Head of caudate nucleus (tissue), 42 donors: ENCODE measurements around the gene BIN1.

Experiments used
- DNase-seq, 42 donors: peaks; one replicate each; pipeline versions ENCODE4 v3.0.0 to v3.0.0-alpha.2; 2020 to 2021; ENCODE audit warnings: mixed read lengths in 7 of 42
- intact Hi-C: fragments of 100-400 bp; cut with DNase I; formaldehyde crosslinking; loops from one replicate; pipeline ENCODE4 v1.15.0; 2022

The BIN1 gene

DNA sequence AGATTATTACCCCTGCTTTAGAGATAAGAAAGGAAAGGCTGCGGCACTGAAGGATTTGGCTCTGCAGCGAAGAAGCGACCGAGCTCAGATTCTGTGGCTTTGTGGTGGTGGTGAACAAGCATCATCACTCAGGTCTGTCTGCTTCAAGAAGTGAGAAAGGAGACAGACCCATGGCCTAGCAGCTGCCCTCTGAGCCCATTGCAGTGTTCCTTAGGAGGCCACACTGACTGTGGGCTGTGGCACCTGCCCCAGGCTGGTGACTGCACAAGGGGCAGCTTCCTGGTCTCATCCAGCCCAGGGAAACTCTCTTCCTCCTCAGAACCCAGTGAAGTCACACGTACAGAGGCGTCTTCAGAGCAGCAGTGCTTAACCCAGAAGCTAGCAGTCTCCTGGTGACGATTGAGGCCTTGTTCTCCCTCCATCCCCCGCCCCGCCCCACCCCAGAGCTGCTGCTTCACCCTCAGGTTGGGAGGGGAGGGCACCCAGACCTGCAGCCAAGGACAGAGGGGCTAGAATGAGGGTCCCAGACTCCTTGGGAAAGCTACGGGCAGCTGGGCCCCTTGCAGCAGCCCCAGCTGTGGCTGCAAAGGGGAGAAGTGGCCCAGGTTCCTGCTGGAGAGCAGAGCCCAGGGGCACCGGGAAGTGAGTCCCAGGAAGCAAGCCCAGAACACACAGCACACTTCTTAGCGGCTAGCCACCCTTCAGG is 22.2 kb downstream of the BIN1 start:
- DNase-seq = peak in 1 of 42 donors; percentile 24
- intact Hi-C loops = loop anchor here (10.0 kb wide), 1 partner anchor 200 kb away; no protein-coding TSS in a partner anchor

DNA sequence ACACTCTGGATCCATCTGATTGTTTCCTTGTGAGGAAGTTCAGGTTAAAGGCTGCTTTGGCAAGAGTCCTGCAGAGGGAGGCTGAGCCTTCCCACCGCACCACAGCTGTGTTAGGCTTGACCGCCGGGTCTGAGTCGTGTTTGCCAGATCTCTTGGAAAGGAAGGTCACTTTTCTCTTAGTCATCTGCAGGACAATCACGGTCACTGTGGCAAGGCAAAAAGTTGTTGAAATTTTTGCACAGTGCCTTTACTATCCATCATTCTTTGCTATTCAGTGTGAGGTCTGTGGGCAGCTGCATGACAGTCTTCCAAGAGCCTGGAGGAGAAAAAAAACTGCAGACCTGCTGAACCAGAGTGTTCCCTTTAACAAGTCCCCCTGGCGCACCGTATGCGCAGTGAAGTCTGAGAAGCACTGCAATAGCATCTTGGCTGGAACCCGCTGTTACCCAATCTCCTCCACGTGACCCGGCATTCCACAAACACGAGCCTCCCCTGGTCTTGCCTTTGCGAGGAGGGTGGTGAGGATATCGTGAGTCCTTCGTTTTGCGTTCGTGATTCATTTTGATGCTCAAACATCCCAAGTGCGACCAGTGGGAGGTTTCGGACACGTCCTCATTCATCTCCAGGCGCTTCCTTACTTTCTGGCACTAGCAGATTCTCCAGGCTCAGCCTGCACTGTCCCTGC is 23.0 kb downstream of the BIN1 start:
- peak in 33 of 42 donors; percentile 47 to 83 (median 70) for DNase-seq
- intact Hi-C loops = loop anchor here (10.0 kb wide), 1 partner anchor 201 kb away; no protein-coding TSS in a partner anchor

DNA sequence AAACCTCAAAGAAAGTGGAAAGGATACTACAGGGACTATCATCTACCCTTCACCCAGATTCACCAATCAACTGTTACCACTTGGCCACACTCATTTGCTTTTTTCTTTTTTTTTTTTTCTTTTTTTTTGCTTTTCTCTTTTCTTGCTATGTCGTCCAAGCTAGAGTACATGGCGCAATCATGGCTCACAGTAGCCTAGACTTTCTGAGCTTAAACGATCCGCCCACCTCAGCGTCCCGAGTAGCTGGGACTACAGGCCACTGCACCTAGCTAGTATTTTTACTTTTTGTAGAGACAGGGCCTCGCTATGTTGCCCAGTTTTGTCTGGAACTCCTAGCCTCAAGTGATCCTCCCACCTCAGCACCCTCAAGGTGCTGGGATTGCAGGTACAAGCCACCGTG is 24.0 kb downstream of the BIN1 start:
- intact Hi-C loops = loop anchor here (10.0 kb wide), 1 partner anchor 202 kb away; no protein-coding TSS in a partner anchor
- DNase-seq = no peak

DNA sequence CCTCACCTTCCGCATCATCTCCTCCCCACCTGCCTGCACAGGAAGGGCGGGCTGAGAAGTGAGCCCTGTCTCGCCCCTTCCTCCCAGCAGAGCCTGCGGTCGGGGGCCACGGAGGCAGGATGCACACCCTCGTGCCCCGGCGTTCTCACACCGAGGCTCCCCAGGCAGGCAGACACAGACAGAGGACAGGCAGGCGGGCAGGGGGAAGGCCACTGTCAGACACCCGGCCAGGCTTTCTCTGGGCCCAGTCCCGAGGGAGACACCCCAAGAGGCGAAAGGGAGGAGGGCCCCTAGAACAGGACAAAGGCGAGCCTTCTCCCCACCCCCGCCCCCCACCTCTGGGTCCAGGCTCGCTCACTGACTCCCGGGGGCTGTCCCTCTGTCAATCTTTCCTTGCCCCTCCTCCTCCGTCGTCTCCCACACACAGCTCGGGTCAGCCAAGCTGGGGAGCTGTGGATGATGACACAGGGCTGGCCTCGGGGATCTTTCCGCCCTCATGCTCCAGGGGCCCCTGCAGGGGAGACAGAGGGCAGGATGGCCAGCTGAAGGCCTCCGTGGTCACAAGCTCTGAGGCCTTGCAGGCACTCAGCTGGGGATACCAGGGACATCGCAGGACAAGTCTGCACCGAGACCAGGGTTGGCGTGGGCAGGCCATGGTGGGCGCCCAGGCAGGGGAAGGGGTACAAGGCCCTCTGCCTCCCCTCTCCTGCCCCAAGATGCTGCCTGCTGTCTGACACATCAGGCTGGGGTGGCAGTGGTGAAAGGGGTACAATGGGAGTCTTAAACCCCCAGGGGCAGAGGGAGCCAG is 24.9 kb downstream of the BIN1 start:
- intact Hi-C loops = loop anchor here (10.0 kb wide), 1 partner anchor 203 kb away; no protein-coding TSS in a partner anchor
- DNase-seq = peak; percentile 61 to 95 (median 81)

DNA sequence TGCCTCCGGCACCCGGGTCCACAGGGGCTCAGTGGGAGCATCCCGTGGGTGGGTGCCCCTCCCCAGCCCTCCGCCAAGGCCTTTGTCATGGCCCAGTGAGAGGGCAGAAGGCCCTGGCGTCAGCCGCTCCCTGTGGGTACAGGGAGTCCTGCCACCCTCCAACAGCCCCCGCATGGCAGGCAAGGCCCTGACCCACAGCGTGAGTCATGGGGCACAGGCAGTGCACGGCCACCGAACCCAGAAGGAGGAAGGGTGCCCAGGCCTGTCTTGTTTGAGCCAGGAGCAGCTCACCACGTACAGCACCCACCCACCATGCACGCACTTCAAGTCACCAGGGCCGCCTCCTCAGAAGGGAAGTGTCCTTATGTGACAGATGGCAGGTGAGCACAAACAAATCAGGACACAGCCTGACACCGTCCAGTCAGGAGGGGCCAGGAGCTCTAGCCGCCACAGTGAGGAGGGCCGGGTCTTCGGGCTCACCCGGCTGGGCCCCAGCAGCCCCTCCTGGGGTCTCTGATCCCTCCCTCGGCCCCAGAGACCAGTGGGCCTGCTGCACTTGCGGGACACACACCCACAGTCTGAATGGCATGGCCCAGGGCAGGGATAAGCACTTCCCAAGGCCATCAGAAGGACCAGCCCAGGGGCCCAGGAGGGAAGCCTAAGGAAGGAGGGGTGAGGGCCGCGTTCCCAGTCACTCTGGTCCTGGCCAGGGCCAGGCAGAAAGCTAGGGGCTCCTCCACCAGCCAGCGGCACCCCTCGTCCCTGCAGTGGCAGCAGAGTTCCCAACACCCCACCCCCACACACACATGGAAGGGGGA is 25.8 kb downstream of the BIN1 start:
- peak in 23 of 42 donors; percentile 31 to 91 (median 70) for DNase-seq
- intact Hi-C loops = loop anchor here (10.0 kb wide), 1 partner anchor 204 kb away; no protein-coding TSS in a partner anchor

GRCh38 chr2:127080226-127080937 is 26.6 kb downstream of the BIN1 start:
- DNase-seq = no peak
- intact Hi-C loops = loop anchor here (10.0 kb wide), 1 partner anchor 204 kb away; no protein-coding TSS in a partner anchor

DNA sequence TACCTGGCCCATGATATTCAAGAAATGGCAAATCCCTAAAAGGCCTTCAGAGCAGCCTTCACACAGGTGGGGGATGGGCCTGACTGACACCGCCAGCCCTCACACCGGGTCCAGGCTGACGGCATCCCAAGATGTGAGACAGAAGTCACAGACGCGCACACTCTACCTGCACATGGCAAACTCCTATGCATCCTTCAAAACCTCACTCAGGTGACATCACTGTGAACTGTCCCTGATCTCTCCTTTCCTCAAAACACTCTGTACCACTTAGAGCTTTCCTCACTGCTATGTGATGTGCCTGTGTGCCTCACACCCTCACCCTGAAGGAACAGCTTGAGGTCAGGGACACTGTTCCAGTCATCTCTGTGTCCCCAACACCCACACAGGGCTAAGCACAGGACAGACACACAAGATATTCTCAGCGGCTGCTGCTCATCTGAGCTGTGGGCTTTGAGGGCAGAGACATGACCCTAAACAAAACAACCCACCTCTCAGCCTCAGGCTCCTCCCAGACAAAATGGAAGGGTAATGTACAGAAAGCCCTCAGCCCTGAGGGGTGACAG is 27.5 kb downstream of the BIN1 start:
- DNase-seq = no peak
- intact Hi-C loops = no loop called here

GRCh38 chr2:127078666-127079270 is 28.2 kb downstream of the BIN1 start:
- intact Hi-C loops = no loop called here
- DNase-seq = no peak

GRCh38 chr2:127078028-127078427 is 28.9 kb downstream of the BIN1 start:
- intact Hi-C loops = no loop called here
- DNase-seq = no peak

- DNase-seq = peak in 33 of 42 donors; percentile 50 to 86 (median 71)
- intact Hi-C loops = no loop called here
Observed at GRCh38 chr2:127076924-127077323, 30.0 kb downstream of the BIN1 start.

- intact Hi-C loops = no loop called here
- peak in 6 of 42 donors; percentile 52 to 79 (median 66) for DNase-seq
Observed at GRCh38 chr2:127076290-127076689, 30.7 kb downstream of the BIN1 start.

GRCh38 chr2:127075821-127076220 is 31.1 kb downstream of the BIN1 start:
- intact Hi-C loops = no loop called here
- DNase-seq = no peak

GRCh38 chr2:127074936-127075335 is 32.0 kb downstream of the BIN1 start:
- intact Hi-C loops = loop anchor here (5.0 kb wide), 1 partner anchor 32 kb away; the partner anchor contains the start of gene BIN1

DNA sequence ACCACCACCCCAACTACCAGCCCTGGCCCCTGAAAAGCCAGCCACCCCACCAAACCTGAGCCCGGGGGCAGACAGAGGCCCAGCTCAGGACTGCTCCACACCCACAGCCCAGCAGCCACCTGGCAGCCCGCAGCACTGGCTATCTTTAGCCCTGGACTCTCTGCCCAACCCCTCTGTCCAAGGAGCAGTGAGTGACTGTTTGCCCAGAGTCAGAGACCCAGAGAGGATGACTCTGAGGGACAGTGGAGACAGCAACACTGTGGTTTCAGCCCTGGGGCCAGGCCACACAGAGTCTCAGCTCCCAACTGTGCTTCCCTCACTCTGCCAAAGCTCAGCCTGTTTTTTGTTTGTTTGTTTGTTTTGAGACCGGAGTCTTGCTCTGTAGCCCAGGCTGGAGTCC is 32.6 kb downstream of the BIN1 start:
- intact Hi-C loops = loop anchor here (5.0 kb wide), 1 partner anchor 33 kb away; the partner anchor contains the start of gene BIN1
- DNase-seq = no peak

More at GRCh38 chr2:127074936-127075335, 32.0 kb downstream of the BIN1 start:
- DNase-seq = no peak

DNA sequence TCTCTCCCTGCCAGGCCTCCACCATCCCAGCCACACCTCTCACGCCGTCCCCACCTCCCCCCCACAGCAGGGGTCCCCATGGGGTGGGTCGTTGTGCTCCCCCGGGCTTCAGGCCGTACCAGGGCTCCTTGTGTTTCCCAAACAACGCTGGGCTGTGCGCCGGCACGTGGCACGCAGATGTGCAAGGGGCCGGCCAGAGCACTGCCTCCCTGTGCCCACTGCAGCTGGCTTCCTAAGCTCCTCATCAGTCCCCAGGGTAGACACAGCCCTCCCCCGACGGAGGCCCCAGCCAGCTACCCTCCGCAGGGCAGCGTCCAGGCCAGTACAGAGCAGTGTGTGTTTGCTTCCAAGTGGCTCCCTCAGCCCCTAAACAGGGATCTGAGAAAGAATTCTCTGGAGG is 34.0 kb downstream of the BIN1 start:
- intact Hi-C loops = loop anchor here (5.0 kb wide), 1 partner anchor 34 kb away; the partner anchor contains the start of gene BIN1
- DNase-seq = peak; percentile 85 to 98 (median 94)

- DNase-seq = peak in 2 of 42 donors; percentile 39 to 42
- intact Hi-C loops = loop anchor here (5.0 kb wide), 1 partner anchor 35 kb away; the partner anchor contains the start of gene BIN1
Observed at GRCh38 chr2:127072396-127072795, 34.6 kb downstream of the BIN1 start.

DNA sequence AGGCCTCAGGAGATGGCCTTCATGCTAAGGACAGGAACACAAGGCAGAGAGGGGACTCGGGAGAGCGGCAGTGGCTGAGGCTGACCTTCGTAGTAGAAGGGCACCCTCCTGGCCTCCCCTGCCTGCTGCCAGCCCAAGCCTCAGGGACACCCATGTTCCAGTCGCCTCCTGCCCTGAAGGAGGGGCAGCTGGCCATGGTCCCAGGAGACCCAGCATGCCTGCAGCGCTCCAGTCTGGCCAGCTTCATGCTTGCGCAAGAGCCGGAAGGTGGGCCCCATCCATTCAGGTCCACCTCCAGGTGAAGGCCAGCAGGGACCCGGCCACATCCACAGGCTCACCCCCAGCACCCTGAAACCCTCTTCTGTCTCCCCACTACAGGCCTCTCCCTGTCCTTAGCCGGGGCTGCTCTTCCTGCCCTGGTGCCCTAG is 35.0 kb downstream of the BIN1 start:
- DNase-seq = peak in 2 of 42 donors; percentile 61 to 64
- intact Hi-C loops = loop anchor here (5.0 kb wide), 1 partner anchor 35 kb away; the partner anchor contains the start of gene BIN1
